NT2/D1 (cell line): Measurements from ENCODE around the gene NT5C2.
"Not testable (repeated sequence)": the region's sequence is repeated elsewhere in the genome, so short reads cannot be mapped to it uniquely, and the experiment has no call there.

Experiments
- DNase-seq: peaks from one replicate; pipeline ENCODE4 v3.0.0-alpha.2; 2011; ENCODE audit warnings: low read depth, low spot score
- H3K27me3 ChIP-seq: 2 replicates; pipeline ENCODE4 v1.6.0; 2011; ENCODE audit warnings: mild to moderate bottlenecking; ENCODE audit not compliant: insufficient read length, insufficient read depth
- H3K36me3 ChIP-seq: 2 replicates; pipeline ENCODE4 v1.6.1; 2011; ENCODE audit warnings: mild to moderate bottlenecking, low read length, mixed read lengths; ENCODE audit not compliant: insufficient read depth, insufficient read length
- H3K4me1 ChIP-seq: 2 replicates; pipeline ENCODE4 v1.5.1; 2011; ENCODE audit not compliant: insufficient read depth, insufficient read length
- H3K4me3 ChIP-seq: 2 replicates; pipeline ENCODE4 v1.5.1; 2011; ENCODE audit warnings: low read depth; ENCODE audit not compliant: insufficient read length
- H3K9ac ChIP-seq: 2 replicates; pipeline ENCODE4 v1.6.0; 2011; ENCODE audit warnings: low read depth; ENCODE audit not compliant: insufficient read length
- H3K9me3 ChIP-seq: 2 replicates; pipeline ENCODE4 v1.5.1; 2011; ENCODE audit warnings: mild to moderate bottlenecking, low read length; ENCODE audit not compliant: insufficient read depth
- SUZ12 ChIP-seq: IDR thresholded peaks from 2 replicates; pipeline ENCODE4 v1.6.1; 2011; ENCODE audit not compliant: insufficient read length, insufficient read depth; ENCODE audit errors: extremely low read depth
- YY1 ChIP-seq: IDR thresholded peaks from 2 replicates; pipeline ENCODE4 v1.6.1; 2011; ENCODE audit not compliant: insufficient read length, insufficient read depth
- ZNF274 ChIP-seq: IDR thresholded peaks from 2 replicates; pipeline ENCODE4 v1.6.1; 2011; ENCODE audit warnings: mild to moderate bottlenecking, low read depth, low read length

Gene NT5C2

DNA sequence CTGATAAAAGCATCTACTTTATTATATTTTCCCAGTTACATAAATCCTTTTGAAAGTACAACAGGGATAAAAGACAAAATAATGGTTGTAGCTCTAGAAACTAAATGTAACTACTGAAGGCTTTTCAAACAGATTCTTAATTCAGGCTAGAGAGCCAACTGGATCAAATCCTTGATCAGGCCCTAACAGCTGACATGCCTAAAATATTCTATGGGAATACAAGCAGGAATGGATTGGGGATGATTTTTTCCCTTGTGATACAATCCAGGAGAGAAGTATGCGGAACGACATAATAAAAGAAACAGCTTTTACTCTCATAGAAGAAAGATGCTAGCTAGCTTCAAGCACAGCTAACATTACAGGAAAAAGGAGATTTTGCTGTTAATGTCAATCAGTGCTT lies 49.0 kb downstream of the NT5C2 start:
- Histone ChIP-seq H3K4me1 (no peaks in the 10 kb centered on the region), H3K9ac (no peak overlapping the region), H3K36me3 (peaks cover 16% of the 10 kb centered on the region), H3K4me3 (no peak overlapping the region), H3K9me3 (no peaks in the 10 kb centered on the region), H3K27me3 (no peaks in the 10 kb centered on the region)
- no peak for DNase-seq
- no peak for TF ChIP-seq SUZ12
- TF ChIP-seq ZNF274, result no peak
- TF ChIP-seq YY1, result no peak

DNA sequence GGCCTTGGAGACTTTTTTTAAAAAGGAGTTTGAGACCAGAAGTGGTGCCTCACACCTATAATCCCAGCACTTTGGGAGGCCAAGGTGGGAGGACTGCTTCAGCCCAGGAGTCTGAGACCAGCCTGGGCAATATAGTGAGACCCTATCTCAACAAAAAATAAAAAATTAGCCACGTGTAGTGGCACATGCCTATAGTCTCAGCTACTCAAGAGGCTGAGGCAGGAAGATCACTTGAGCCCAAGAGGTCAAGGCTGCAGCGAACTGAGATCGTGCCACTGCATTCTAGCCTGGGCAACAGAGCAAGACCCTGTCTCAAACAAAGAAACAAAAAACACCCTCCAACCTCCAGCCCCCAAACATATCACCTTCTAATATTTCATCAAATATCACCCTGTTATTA lies 49.4 kb downstream of the NT5C2 start:
- H3K4me3 ChIP-seq, H3K4me1 ChIP-seq, H3K9ac ChIP-seq, DNase-seq, H3K9me3 ChIP-seq, H3K27me3 ChIP-seq: not testable (repeated sequence)
- peaks cover 14% of the 10 kb centered on the region for H3K36me3 ChIP-seq

- peaks cover 22% of the 10 kb centered on the region for H3K36me3 ChIP-seq
- H3K9me3 ChIP-seq, result no peaks in the 10 kb centered on the region; the same call in 1 of the 2 replicates
- no peaks in the 10 kb centered on the region for H3K4me1 ChIP-seq
- no peak overlapping the region for H3K4me3 ChIP-seq
- no peaks in the 10 kb centered on the region for H3K27me3 ChIP-seq
- no peak overlapping the region for H3K9ac ChIP-seq
- TF ChIP-seq ZNF274 (no peak), SUZ12 (no peak), YY1 (no peak)
- no peak for DNase-seq
These were observed 51.1 kb downstream of the NT5C2 start for GRCh38 chr10:103141950-103142349.

- Histone ChIP-seq H3K4me1 (no peaks in the 10 kb centered on the region), H3K9ac (no peak overlapping the region), H3K9me3 (peaks cover 11% of the 10 kb centered on the region; the same call in 1 of the 2 replicates), H3K27me3 (no peaks in the 10 kb centered on the region), H3K36me3 (peaks cover 33% of the 10 kb centered on the region), H3K4me3 (no peak overlapping the region)
- TF ChIP-seq YY1, result no peak
- no peak for TF ChIP-seq SUZ12
- no peak for TF ChIP-seq ZNF274
- no peak for DNase-seq
These were observed 52.6 kb downstream of the NT5C2 start for GRCh38 chr10:103140469-103140868.

GRCh38 chr10:103139803-103140202 lies 53.3 kb downstream of the NT5C2 start:
- no peaks in the 10 kb centered on the region for H3K27me3 ChIP-seq
- peaks cover 33% of the 10 kb centered on the region for H3K36me3 ChIP-seq
- H3K4me1 ChIP-seq, result no peaks in the 10 kb centered on the region
- no peak overlapping the region for H3K9ac ChIP-seq
- TF ChIP-seq YY1 (no peak), ZNF274 (no peak), SUZ12 (no peak)
- DNase-seq, result no peak
- peaks cover 18% of the 10 kb centered on the region; the same call in 1 of the 2 replicates for H3K9me3 ChIP-seq
- no peak overlapping the region for H3K4me3 ChIP-seq

GRCh38 chr10:103135168-103135567 lies 57.9 kb downstream of the NT5C2 start:
- not testable (repeated sequence) for H3K4me1 ChIP-seq, H3K27me3 ChIP-seq, H3K9ac ChIP-seq, H3K4me3 ChIP-seq, DNase-seq
- Histone ChIP-seq H3K36me3 (peaks cover 39% of the 10 kb centered on the region), H3K9me3 (peaks cover 39% of the 10 kb centered on the region; the same call in 1 of the 2 replicates)

GRCh38 chr10:103130910-103131309 lies 62.2 kb downstream of the NT5C2 start:
- H3K27me3 ChIP-seq, result no peaks in the 10 kb centered on the region
- H3K36me3 ChIP-seq, result peaks cover 20% of the 10 kb centered on the region
- TF ChIP-seq ZNF274, result no peak
- no peak for TF ChIP-seq SUZ12
- TF ChIP-seq YY1, result no peak
- no peak overlapping the region for H3K9ac ChIP-seq
- no peak for DNase-seq
- no peak overlapping the region for H3K4me3 ChIP-seq
- peaks cover 32% of the 10 kb centered on the region; the same call in 1 of the 2 replicates for H3K9me3 ChIP-seq
- no peaks in the 10 kb centered on the region for H3K4me1 ChIP-seq

DNA sequence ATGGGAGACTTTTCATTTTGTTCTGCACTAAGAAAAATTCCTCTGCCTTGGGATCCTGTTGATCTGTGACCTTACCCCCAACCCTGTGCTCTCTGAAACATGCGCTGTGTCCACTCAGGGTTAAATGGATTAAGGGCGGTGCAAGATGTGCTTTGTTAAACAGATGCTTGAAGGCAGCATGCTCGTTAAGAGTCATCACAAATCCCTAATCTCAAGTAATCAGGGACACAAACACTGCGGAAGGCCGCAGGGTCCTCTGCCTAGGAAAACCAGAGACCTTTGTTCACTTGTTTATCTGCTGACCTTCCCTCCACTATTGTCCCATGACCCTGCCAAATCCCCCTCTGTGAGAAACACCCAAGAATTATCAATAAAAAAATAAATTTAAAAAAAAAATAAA lies 62.9 kb downstream of the NT5C2 start:
- H3K9ac ChIP-seq, H3K27me3 ChIP-seq, H3K4me1 ChIP-seq, H3K4me3 ChIP-seq, DNase-seq: not testable (repeated sequence)
- Histone ChIP-seq H3K36me3 (peaks cover 14% of the 10 kb centered on the region), H3K9me3 (peaks cover 25% of the 10 kb centered on the region; the same call in 1 of the 2 replicates)
